ENCODE data around the gene VAV3.

VAV3 gene

DNA sequence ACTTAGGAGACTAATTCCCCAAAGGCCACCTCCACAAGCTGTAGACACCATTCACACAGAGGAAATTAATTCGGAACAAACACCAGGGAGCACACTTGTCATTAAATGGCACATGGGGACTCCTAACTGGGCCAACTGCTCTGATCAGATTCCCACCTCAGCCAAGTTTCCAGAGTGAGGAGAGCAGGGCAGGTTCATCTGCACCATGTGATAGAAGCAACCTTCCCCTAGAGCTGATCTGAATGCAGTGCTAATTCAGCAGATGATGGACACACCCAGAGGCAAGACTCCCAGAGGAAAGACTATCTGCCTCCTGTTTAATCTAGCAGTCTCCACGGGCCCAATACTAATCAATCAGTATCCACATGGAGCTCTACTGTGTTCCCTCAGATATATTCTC, 147.0 kb downstream of the VAV3 start:
- no peaks in the 10 kb centered on the region for H4K20me1 ChIP-seq (ENCODE audit: control insufficient read depth, insufficient read depth, low read depth, low read length)
- 0 out of 2 replicates have a peak, but pooled peaks cover 2% of the 10 kb centered on the region for H3F3A ChIP-seq (ENCODE audit: control insufficient read depth, insufficient read depth)
- no peak overlapping the region for H3K27ac ChIP-seq (ENCODE audit: low read depth, low read length)
- no peak overlapping the region for H3K4me2 ChIP-seq (ENCODE audit: low read length)
- no peaks in the 10 kb centered on the region for H3K9me3 ChIP-seq (ENCODE audit: control insufficient read depth, insufficient read depth, low read length)
- no peaks in the 10 kb centered on the region for H3K27me3 ChIP-seq (ENCODE audit: control insufficient read depth, low read length)
- TF ChIP-seq EZH2phosphoT487 (IDR thresholded peaks at IDR 0.05; ENCODE audit: borderline replicate concordance, low read length): no peak
- TF ChIP-seq, protein P1, sequence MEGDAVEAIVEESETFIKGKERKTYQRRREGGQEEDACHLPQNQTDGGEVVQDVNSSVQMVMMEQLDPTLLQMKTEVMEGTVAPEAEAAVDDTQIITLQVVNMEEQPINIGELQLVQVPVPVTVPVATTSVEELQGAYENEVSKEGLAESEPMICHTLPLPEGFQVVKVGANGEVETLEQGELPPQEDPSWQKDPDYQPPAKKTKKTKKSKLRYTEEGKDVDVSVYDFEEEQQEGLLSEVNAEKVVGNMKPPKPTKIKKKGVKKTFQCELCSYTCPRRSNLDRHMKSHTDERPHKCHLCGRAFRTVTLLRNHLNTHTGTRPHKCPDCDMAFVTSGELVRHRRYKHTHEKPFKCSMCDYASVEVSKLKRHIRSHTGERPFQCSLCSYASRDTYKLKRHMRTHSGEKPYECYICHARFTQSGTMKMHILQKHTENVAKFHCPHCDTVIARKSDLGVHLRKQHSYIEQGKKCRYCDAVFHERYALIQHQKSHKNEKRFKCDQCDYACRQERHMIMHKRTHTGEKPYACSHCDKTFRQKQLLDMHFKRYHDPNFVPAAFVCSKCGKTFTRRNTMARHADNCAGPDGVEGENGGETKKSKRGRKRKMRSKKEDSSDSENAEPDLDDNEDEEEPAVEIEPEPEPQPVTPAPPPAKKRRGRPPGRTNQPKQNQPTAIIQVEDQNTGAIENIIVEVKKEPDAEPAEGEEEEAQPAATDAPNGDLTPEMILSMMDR (IDR thresholded peaks at IDR 0.05; ENCODE audit: low read depth, low read length, poor library complexity, severe bottlenecking): no peak
- H3K4me3 ChIP-seq (ENCODE audit: low read length): no peak overlapping the region
- H3K36me3 ChIP-seq (ENCODE audit: control insufficient read depth, low read length): no peaks in the 10 kb centered on the region
- H3K79me2 ChIP-seq (ENCODE audit: control insufficient read depth, low read length): no peaks in the 10 kb centered on the region
- no peaks in the 10 kb centered on the region for H3K9me2 ChIP-seq (replicated peaks; ENCODE audit: control insufficient read depth, low read length)
- H3K4me1 ChIP-seq (ENCODE audit: control insufficient read depth, low read length): peaks cover 7% of the 10 kb centered on the region

DNA sequence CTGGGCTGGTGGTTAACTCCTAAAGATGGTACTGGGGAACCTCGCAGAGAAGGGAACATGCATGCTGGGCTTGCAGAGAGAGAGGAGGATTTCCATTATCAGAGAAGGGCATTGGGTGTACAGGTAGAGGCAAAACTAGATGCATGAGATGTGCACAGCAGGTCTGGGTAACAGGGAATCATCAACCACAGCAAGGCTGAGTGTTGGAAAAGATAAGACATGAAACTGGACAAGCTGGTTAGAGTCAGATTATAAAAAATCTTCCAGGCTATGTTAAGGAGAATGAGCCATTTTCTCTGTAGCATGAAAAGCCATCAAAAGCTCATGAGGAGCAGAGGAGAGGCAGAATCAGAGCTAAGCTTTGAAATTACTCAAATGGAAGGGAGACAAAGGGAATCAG, 147.8 kb downstream of the VAV3 start:
- Histone ChIP-seq H3K36me3 (ENCODE audit: control insufficient read depth, low read length) (no peaks in the 10 kb centered on the region), H3K4me3 (ENCODE audit: low read length) (no peak overlapping the region), H4K20me1 (ENCODE audit: control insufficient read depth, insufficient read depth, low read depth, low read length) (no peaks in the 10 kb centered on the region), H3K27ac (ENCODE audit: low read depth, low read length) (no peak overlapping the region), H3K9me3 (ENCODE audit: control insufficient read depth, insufficient read depth, low read length) (no peaks in the 10 kb centered on the region), H3K79me2 (ENCODE audit: control insufficient read depth, low read length) (no peaks in the 10 kb centered on the region), H3K4me1 (ENCODE audit: control insufficient read depth, low read length) (peaks cover 7% of the 10 kb centered on the region), H3K4me2 (ENCODE audit: low read length) (no peak overlapping the region), H3K9me2 (replicated peaks; ENCODE audit: control insufficient read depth, low read length) (no peaks in the 10 kb centered on the region), H3F3A (ENCODE audit: control insufficient read depth, insufficient read depth) (0 out of 2 replicates have a peak, but pooled peaks cover 2% of the 10 kb centered on the region), H3K27me3 (ENCODE audit: control insufficient read depth, low read length) (no peaks in the 10 kb centered on the region)
- TF ChIP-seq EZH2phosphoT487 (IDR thresholded peaks at IDR 0.05; ENCODE audit: borderline replicate concordance, low read length): no peak

DNA sequence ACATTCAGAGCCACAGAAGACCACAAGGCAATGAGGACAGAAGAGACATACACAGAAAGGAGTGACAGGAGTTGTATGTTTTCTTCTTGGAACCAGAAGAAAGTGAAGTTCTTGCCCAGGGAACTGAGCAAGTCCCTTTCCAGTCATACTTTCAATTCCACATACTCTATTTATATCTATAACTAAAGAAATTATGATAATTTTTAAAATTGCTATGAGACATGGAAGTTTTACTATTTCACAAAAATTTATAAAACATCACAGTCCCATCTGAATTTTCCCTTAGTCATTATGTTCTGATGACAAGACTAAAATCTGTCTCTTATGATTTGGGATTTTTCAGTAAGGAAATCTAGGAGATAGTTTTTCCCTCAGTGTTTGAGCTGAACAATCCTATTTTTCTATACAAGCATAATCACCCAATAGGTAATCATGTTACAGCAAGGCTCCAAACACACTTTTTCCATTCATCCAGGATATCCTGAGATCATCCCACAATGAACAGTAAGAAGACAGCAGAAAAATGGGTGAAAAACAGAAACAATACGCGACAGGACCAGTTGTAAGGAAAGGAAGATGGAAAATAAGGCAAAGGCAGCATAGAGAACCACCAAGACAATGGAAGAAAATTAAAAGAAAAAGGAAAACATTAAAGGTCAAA, 154.6 kb downstream of the VAV3 start:
- no peak for TF ChIP-seq EZH2phosphoT487 (IDR thresholded peaks at IDR 0.05; ENCODE audit: borderline replicate concordance, low read length)
- TF ChIP-seq, protein P1 (IDR thresholded peaks at IDR 0.05; ENCODE audit: low read depth, low read length, poor library complexity, severe bottlenecking): no peak
- Histone ChIP-seq H3K36me3 (ENCODE audit: control insufficient read depth, low read length) (no peaks in the 10 kb centered on the region), H3K27ac (ENCODE audit: low read depth, low read length) (no peak overlapping the region), H3K4me2 (ENCODE audit: low read length) (no peak overlapping the region), H3K4me3 (ENCODE audit: low read length) (no peak overlapping the region), H3K4me1 (ENCODE audit: control insufficient read depth, low read length) (peaks cover 28% of the 10 kb centered on the region), H3K9me3 (ENCODE audit: control insufficient read depth, insufficient read depth, low read length) (peaks cover 3% of the 10 kb centered on the region; the same call in 1 of the 2 replicates), H3K9me2 (replicated peaks; ENCODE audit: control insufficient read depth, low read length) (no peaks in the 10 kb centered on the region), H3F3A (ENCODE audit: control insufficient read depth, insufficient read depth) (0 out of 2 replicates have a peak, but pooled peaks cover 2% of the 10 kb centered on the region), H3K27me3 (ENCODE audit: control insufficient read depth, low read length) (no peaks in the 10 kb centered on the region), H3K79me2 (ENCODE audit: control insufficient read depth, low read length) (no peaks in the 10 kb centered on the region), H4K20me1 (ENCODE audit: control insufficient read depth, insufficient read depth, low read depth, low read length) (no peaks in the 10 kb centered on the region)

DNA sequence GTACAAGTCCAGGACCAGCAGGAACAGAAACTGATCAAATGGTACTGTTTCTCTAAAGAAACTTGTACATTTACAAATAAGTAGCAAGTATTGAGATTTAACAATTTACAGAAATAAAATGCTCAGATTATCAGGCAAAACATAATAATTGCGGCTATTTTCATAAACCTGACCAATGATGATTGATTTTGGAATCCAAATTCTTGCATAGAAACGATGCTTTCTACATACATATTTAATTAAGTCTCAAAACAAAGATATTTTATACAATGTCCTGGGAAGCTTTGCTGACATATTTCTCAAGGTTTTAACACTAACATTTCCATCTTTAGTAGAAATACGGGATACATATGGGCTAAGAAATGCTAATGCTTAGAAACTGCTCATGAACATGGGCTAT, 157.1 kb downstream of the VAV3 start:
- no peak overlapping the region for H3K4me3 ChIP-seq (ENCODE audit: low read length)
- no peak overlapping the region for H3K4me2 ChIP-seq (ENCODE audit: low read length)

More for the DNA sequence above, 157.1 kb downstream of the VAV3 start:
- H4K20me1 ChIP-seq (ENCODE audit: control insufficient read depth, insufficient read depth, low read depth, low read length): no peaks in the 10 kb centered on the region
- no peaks in the 10 kb centered on the region for H3K36me3 ChIP-seq (ENCODE audit: control insufficient read depth, low read length)
- H3F3A ChIP-seq (ENCODE audit: control insufficient read depth, insufficient read depth): no peaks in the 10 kb centered on the region; the same call in 1 of the 2 replicates
- peaks cover 47% of the 10 kb centered on the region for H3K4me1 ChIP-seq (ENCODE audit: control insufficient read depth, low read length)
- TF ChIP-seq, protein P1 (IDR thresholded peaks at IDR 0.05; ENCODE audit: low read depth, low read length, poor library complexity, severe bottlenecking): no peak
- no peak for TF ChIP-seq EZH2phosphoT487 (IDR thresholded peaks at IDR 0.05; ENCODE audit: borderline replicate concordance, low read length)
- H3K9me3 ChIP-seq (ENCODE audit: control insufficient read depth, insufficient read depth, low read length): peaks cover 3% of the 10 kb centered on the region; the same call in 1 of the 2 replicates
- H3K27me3 ChIP-seq (ENCODE audit: control insufficient read depth, low read length): no peaks in the 10 kb centered on the region
- no peaks in the 10 kb centered on the region for H3K79me2 ChIP-seq (ENCODE audit: control insufficient read depth, low read length)
- H3K9me2 ChIP-seq (replicated peaks; ENCODE audit: control insufficient read depth, low read length): no peaks in the 10 kb centered on the region
- H3K27ac ChIP-seq (ENCODE audit: low read depth, low read length): no peak overlapping the region
